ENCODE data around the gene ANKRD55. TPM values are rescaled to one million over a fixed set of nuclear protein-coding genes. Genes with fewer than 3 reads are reported as not detected.

The ANKRD55 gene
- total and polyA plus RNA-seq, 2 of the 8 experiments (the other 6 are each of a cell fraction or from before 2014, with no cell fraction given): not detected

DNA sequence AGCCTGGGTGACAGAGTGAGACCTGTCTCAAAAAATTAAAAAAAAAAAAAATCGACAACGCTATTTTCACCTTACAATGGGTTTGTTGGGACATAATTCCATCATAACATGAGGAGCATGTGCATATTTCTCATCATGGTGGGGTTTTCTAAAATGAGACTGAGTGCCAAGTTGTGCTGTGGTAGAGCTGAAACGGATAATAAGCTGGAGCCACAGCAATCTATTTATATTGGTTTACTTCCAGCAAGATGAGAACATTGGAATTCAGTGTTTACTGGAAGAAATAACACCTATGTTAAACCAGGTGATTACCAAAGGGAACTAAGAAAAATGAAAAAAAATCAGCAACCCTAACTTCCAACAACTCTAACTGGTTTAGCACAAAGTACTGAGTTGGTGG is 136.1 kb downstream of the ANKRD55 start:
- Histone ChIP-seq H3K36me3 (ENCODE audit: control insufficient read depth in 2 of 4, insufficient read depth in 4 of 4, low read length in 3 of 4) (no peaks in the 10 kb centered on the region), H2BK20ac (ENCODE audit: low read length) (no peak overlapping the region), H3K4me1 (replicated peaks in 1 of 4; ENCODE audit: control insufficient read depth in 3 of 4, insufficient read depth in 4 of 4, low read length in 3 of 4) (no peaks in the 10 kb centered on the region), H3K9ac (replicated peaks in 1 of 4; ENCODE audit: extremely low read depth in 1 of 4, low read depth in 3 of 4, low read length in 3 of 4) (no peak overlapping the region), H4K5ac (ENCODE audit: insufficient read length, low read depth, low read length) (no peak overlapping the region), H2BK15ac (ENCODE audit: low read length) (no peak overlapping the region), H2AK5ac (ENCODE audit: low read depth, low read length) (no peak overlapping the region), H2BK5ac (ENCODE audit: low read depth, low read length) (no peak overlapping the region), H3K79me1 (ENCODE audit: low read depth, low read length) (no peaks in the 10 kb centered on the region), H2AFZ (ENCODE audit: low read length) (no peak overlapping the region), H3K79me2 (ENCODE audit: control insufficient read depth in 1 of 2, insufficient read depth in 2 of 2, low read length in 2 of 2) (no peaks in the 10 kb centered on the region), H3K18ac (ENCODE audit: extremely low read depth, low read length) (no peak overlapping the region), H3K23ac (ENCODE audit: insufficient read length) (no peak overlapping the region), H4K91ac (replicated peaks; ENCODE audit: insufficient read length, low read length) (no peak overlapping the region), H3K14ac (ENCODE audit: insufficient read length) (no peak overlapping the region), H3K23me2 (ENCODE audit: low read depth, low read length) (no peaks in the 10 kb centered on the region), H4K8ac (ENCODE audit: extremely low read depth, insufficient read depth, low read length) (no peak overlapping the region), H3K56ac (replicated peaks; ENCODE audit: insufficient read length, low read depth, low read length) (no peak overlapping the region), H3K27me3 (replicated peaks in 1 of 4; ENCODE audit: control insufficient read depth in 3 of 4, extremely low read depth in 1 of 4, insufficient read depth in 3 of 4, low read length in 3 of 4) (no peaks in the 10 kb centered on the region), H3K27ac (ENCODE audit: low read depth, low read length) (no peak overlapping the region), H3K4me3 (ENCODE audit: extremely low read depth in 1 of 4, insufficient read depth in 2 of 4, low read depth in 3 of 4, low read length in 4 of 4) (no peak overlapping the region), H2BK12ac (ENCODE audit: low read depth, low read length) (no peak overlapping the region), H4K20me1 (replicated peaks in 1 of 2; ENCODE audit: control insufficient read depth in 1 of 2, insufficient read depth in 2 of 2, low read length in 2 of 2) (no peaks in the 10 kb centered on the region), H3K4me2 (ENCODE audit: insufficient read depth in 1 of 2, low read depth in 2 of 2, low read length in 2 of 2) (no peak overlapping the region), H2BK120ac (replicated peaks; ENCODE audit: low read depth, low read length) (no peak overlapping the region), H3K4ac (replicated peaks; ENCODE audit: insufficient read length, low read depth, low read length) (no peak overlapping the region), H3K9me3 (ENCODE audit: insufficient read depth in 2 of 2, low read depth in 1 of 2, low read length in 1 of 2) (no peaks in the 10 kb centered on the region)
- 90% methylated on average over 3 of the region's 3 CpGs; no CpG with 5 or more reads in 1 of the 2 experiments for WGBS, 2 experiments (ENCODE audit: extremely low coverage in 1 of 2, insufficient coverage in 1 of 2, insufficient read length in 1 of 2, insufficient replicate concordance in 2 of 2, low coverage in 1 of 2, low lambda C conversion rate in 2 of 2, missing lambda C conversion rate in 1 of 2)
- CTCF ChIA-PET (ENCODE audit: partially characterized antibody): interaction anchor here (0.6 kb wide), 1 partner anchor 119 kb away, joined by 4 read pairs; no protein-coding TSS in a partner anchor
- POLR2A ChIA-PET (ENCODE audit: partially characterized antibody): no interaction called here
- TF ChIP-seq SRF (IDR thresholded peaks at IDR 0.05; ENCODE audit: low read depth, low read length) (no peak), BCL11A (IDR thresholded peaks at IDR 0.05; ENCODE audit: low read depth in 2 of 2, low read length in 2 of 2) (no peak), PHF8 (conservative IDR thresholded peaks at IDR 0.05; ENCODE audit: low read depth, low read length) (no peak), EP300 (IDR thresholded peaks at IDR 0.05; ENCODE audit: borderline replicate concordance in 1 of 2, low read depth in 2 of 2, low read length in 2 of 2) (no peak), CHD1 (IDR thresholded peaks at IDR 0.05; ENCODE audit: low read depth, low read length) (no peak)
- TF ChIP-seq, protein P1, sequence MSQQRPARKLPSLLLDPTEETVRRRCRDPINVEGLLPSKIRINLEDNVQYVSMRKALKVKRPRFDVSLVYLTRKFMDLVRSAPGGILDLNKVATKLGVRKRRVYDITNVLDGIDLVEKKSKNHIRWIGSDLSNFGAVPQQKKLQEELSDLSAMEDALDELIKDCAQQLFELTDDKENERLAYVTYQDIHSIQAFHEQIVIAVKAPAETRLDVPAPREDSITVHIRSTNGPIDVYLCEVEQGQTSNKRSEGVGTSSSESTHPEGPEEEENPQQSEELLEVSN (IDR thresholded peaks at IDR 0.05): no peak
- TF ChIP-seq, protein P2, sequence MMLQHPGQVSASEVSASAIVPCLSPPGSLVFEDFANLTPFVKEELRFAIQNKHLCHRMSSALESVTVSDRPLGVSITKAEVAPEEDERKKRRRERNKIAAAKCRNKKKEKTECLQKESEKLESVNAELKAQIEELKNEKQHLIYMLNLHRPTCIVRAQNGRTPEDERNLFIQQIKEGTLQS (IDR thresholded peaks at IDR 0.05; ENCODE audit: insufficient read depth, low read depth, low read length): no peak
- FAIRE-seq: no peak
- DNase-seq (ENCODE audit: low read depth in 1 of 2, low spot score in 2 of 2): no peak
